Ovary (tissue), 9 donors: ENCODE data around the gene CC2D2A. TPM values are rescaled to one million over a fixed set of nuclear protein-coding genes. Genes with fewer than 3 reads are reported as not detected.

ENCODE experiments used
- DNase-seq, 5 donors: peaks; one replicate each; pipeline ENCODE4 v3.0.0-alpha.2; 2019 to 2020
- H3K27ac ChIP-seq, 2 donors: fragments of 200-600 bp; one replicate each; pipeline versions ENCODE4 v1.5.1 to v1.8.0; 2019 to 2022
- H3K27me3 ChIP-seq: fragments of 200-600 bp; one replicate; pipeline ENCODE4 v1.8.0; 2022
- H3K36me3 ChIP-seq: fragments of 200-600 bp; sonication (generic); one replicate; pipeline ENCODE4 v1.5.1; 2019
- H3K4me1 ChIP-seq: one replicate; pipeline ENCODE4 v1.8.1; 2013; ENCODE audit warnings: mild to moderate bottlenecking, moderate library complexity; ENCODE audit not compliant: insufficient read depth
- H3K4me3 ChIP-seq: fragments of 200-600 bp; sonication (generic); one replicate; pipeline ENCODE4 v1.5.1; 2017
- H3K9me3 ChIP-seq, 2 donors: fragments of 200-600 bp in 1 of 2; sonication (generic) in 1 of 2; one replicate each; pipeline versions ENCODE4 v1.5.1 to v1.8.1; 2013 to 2019; ENCODE audit warnings: mild to moderate bottlenecking in 1 of 2, moderate library complexity in 1 of 2
- CTCF ChIP-seq, 3 donors: fragments of 450-650 bp in 2 of 3; fragments of 200-600 bp in 1 of 3; IDR thresholded peaks; one replicate each; pipeline versions ENCODE4 v1.5.1 to v1.8.0; 2016 to 2022; ENCODE audit warnings: antibody characterized with exemption in 3 of 3, mild to moderate bottlenecking in 1 of 3
- EP300 ChIP-seq: sonication (generic); formaldehyde crosslinking; IDR thresholded peaks from one replicate; pipeline ENCODE4 v1.6.1; 2017; ENCODE audit warnings: antibody characterized with exemption
- POLR2A ChIP-seq: fragments of 450-650 bp; IDR thresholded peaks from one replicate; pipeline ENCODE4 v1.6.1; 2017; ENCODE audit warnings: antibody characterized with exemption, mild to moderate bottlenecking, moderate library complexity
- WGBS, 3 donors: extraction: QIAGEN DNeasy Blood & Tissue Kit in 1 of 3; methylation state at CpG; one replicate each; pipeline versions ENCODE4 v1.1.5 to v1.1.7; 2013 to 2017; 5-methylcytosine and 5-hydroxymethylcytosine counted together
- intact Hi-C, 4 donors: fragments of 100-400 bp; cut with DNase I; formaldehyde crosslinking; loops; one replicate each; pipeline versions ENCODE4 v1.11.0 to v1.15.1; 2022 to 2023
- polyA plus RNA-seq, 2 donors: library from polyadenylated mRNA; stranded (reverse); fragments of 200-250 nt in 1 of 2; fragments of 350-450 nt in 1 of 2; fragmentation: Illumina TruSeq in 1 of 2; extraction: RNeasy Lipid Tissue Mini Kit (QIAGEN cat#74804) in 1 of 2; gene quantifications; one replicate each; pipeline ENCODE4 v1.2.3, GENCODE V29; 2013 to 2014
- total RNA-seq, 7 donors: library from RNA; depleted of rRNA in 2 of 7; stranded (reverse); fragments of >200 nt in 2 of 7; fragmentation: NEBNext Ultra II Directional in 3 of 7; extraction: Animal tissue kit (Norgen Biotek cat#: 25700) in 3 of 7; gene quantifications; one replicate each; pipeline versions ENCODE4 v1.1.0 to v1.2.4, GENCODE V29; 2016 to 2023
- donor health status: DM: no; HTN: no; CAD: no; lungs with moderate emphysema.
- donor health status: DM: no; HTN: no; CAD: no.
- donor health status: Bipolar disorder and iron deficiency.
- donor health status: DM: yes; HTN: yes; CAD: no.
- donor health status: DM: no; HTN: no; CAD: no.
- donor health status: DM: yes; HTN: yes; CAD: no.

The CC2D2A gene
- total and polyA plus RNA-seq, 9 donors = 9.4 to 53.9 (median 17.5) TPM

GRCh38 chr4:15427161-15427560 lies 42.5 kb upstream of the CC2D2A start:
- TF ChIP-seq EP300 = no peak
- TF ChIP-seq CTCF (IDR thresholded peaks at IDR 0.05) = no peak
- TF ChIP-seq POLR2A = no peak
- Histone ChIP-seq H3K4me1 (peaks cover 3% of the 10 kb centered on the region), H3K27me3 (no peaks in the 10 kb centered on the region), H3K36me3 (no peaks in the 10 kb centered on the region), H3K27ac (peak overlapping the region in 1 of 2 donors; percentile 8), H3K9me3 (no peaks in the 10 kb centered on the region), H3K4me3 (no peak overlapping the region)
- no peak for DNase-seq
- 51 to 74% (median 56%) methylated on average over 2 of the region's 2 CpGs for WGBS, 3 donors
- intact Hi-C loops = no loop called here

GRCh38 chr4:15427701-15428100 lies 42.0 kb upstream of the CC2D2A start, which contains the start of gene C1QTNF7:
TSS of gene C1QTNF7 (plus strand) at chr4:15428033. CDS start at chr4:15435744, 7,711 bp downstream.
- H3K27ac ChIP-seq = peak within 1 kb of the TSS in 1 of 2 donors; percentile 8
- TF ChIP-seq EP300 (no peak), CTCF (IDR thresholded peaks at IDR 0.05) (no peak), POLR2A (no peak)
- H3K9me3 ChIP-seq = no peaks in the 10 kb centered on the region
- no peak for DNase-seq
- intact Hi-C loops = no loop called here
- H3K4me3 ChIP-seq = no peak within 1 kb of the TSS
- WGBS, 3 donors = 7 to 11% (median 7%) methylated on average over 3 of the region's 3 CpGs
- H3K27me3 ChIP-seq = no peaks in the 10 kb centered on the region
- peaks cover 3% of the 10 kb centered on the region for H3K4me1 ChIP-seq
- no peaks in the 10 kb centered on the region for H3K36me3 ChIP-seq

- Histone ChIP-seq H3K27me3 (no peaks in the 10 kb centered on the region), H3K36me3 (no peaks in the 10 kb centered on the region), H3K4me3 (no peak overlapping the region), H3K9me3 (no peaks in the 10 kb centered on the region), H3K4me1 (peaks cover 3% of the 10 kb centered on the region), H3K27ac (no peak overlapping the region)
- DNase-seq = peak in 1 of 5 donors; percentile 55
- TF ChIP-seq CTCF (IDR thresholded peaks at IDR 0.05) (no peak), POLR2A (no peak), EP300 (no peak)
- WGBS, 3 donors = 65 to 74% (median 69%) methylated on average over 1 of the region's 1 CpG
- intact Hi-C loops = no loop called here
These were observed 41.1 kb upstream of the CC2D2A start for GRCh38 chr4:15428611-15429010.

- H3K27ac ChIP-seq = no peak overlapping the region
- DNase-seq = no peak
- 81 to 87% (median 82%) methylated on average over 2 of the region's 2 CpGs for WGBS, 3 donors
These were observed 35.6 kb upstream of the CC2D2A start for GRCh38 chr4:15434091-15434490.

More at GRCh38 chr4:15434091-15434490, 35.6 kb upstream of the CC2D2A start:
- Histone ChIP-seq H3K4me1 (peaks cover 4% of the 10 kb centered on the region), H3K36me3 (no peaks in the 10 kb centered on the region), H3K9me3 (no peaks in the 10 kb centered on the region), H3K4me3 (no peak overlapping the region), H3K27me3 (no peaks in the 10 kb centered on the region)
- no peak for TF ChIP-seq CTCF (IDR thresholded peaks at IDR 0.05)
- no peak for TF ChIP-seq EP300
- no peak for TF ChIP-seq POLR2A
- intact Hi-C loops = no loop called here
